GM12878 (cell line): ENCODE data around the gene LGMN.

Source experiments
- CTCF ChIP-seq, 3 experiments: IDR thresholded peaks in 2 of 3; conservative IDR thresholded peaks in 1 of 3; 2 replicates each; pipeline ENCODE4 v1.5.1; 2011; ENCODE audit warnings: low read depth in 3 of 3, low read length in 3 of 3, mild to moderate bottlenecking in 3 of 3, control low read depth in 2 of 3, moderate library complexity in 2 of 3, inconsistent platforms in 1 of 3, mixed read lengths in 1 of 3; ENCODE audit not compliant: control insufficient read depth in 2 of 3, insufficient read depth in 1 of 3; ENCODE audit errors: extremely low read depth in 1 of 3
- ETV6 ChIP-seq, 2 experiments: fragments of 450-650 bp in 1 of 2; IDR thresholded peaks in 1 of 2; conservative IDR thresholded peaks in 1 of 2; 2 replicates each; pipeline ENCODE4 v1.6.1; 2014; ENCODE audit warnings: antibody characterized with exemption in 1 of 2, borderline replicate concordance in 1 of 2, low read depth in 1 of 2, mild to moderate bottlenecking in 1 of 2, moderate library complexity in 1 of 2
- RAD21 ChIP-seq: IDR thresholded peaks from 2 replicates; pipeline ENCODE4 v1.6.1; 2011; ENCODE audit warnings: mild to moderate bottlenecking, low read depth, low read length, moderate library complexity; ENCODE audit not compliant: insufficient read depth

GRCh38 chr14:92686411-92686899 lies 62.0 kb downstream of the LGMN start:
- TF ChIP-seq RAD21 (no peak), ETV6 (conservative IDR thresholded peaks at IDR 0.05 in 1 of 2, IDR thresholded peaks at IDR 0.05 in 1 of 2; ENCODE audit: borderline replicate concordance in 1 of 2, low read depth in 1 of 2) (no peak), CTCF (IDR thresholded peaks at IDR 0.05 in 2 of 3, conservative IDR thresholded peaks at IDR 0.05 in 1 of 3; ENCODE audit: control insufficient read depth in 2 of 3, extremely low read depth in 1 of 3, insufficient read depth in 1 of 3, low read depth in 3 of 3, low read length in 3 of 3) (no peak)
